Measurements from ENCODE around the gene KIF13A. TPM values are rescaled to one million over a fixed set of nuclear protein-coding genes. Genes with fewer than 3 reads are reported as not detected.

Gene KIF13A
- total and polyA plus RNA-seq, 2 experiments from 2014 or later: 39.1 to 96.9 TPM

DNA sequence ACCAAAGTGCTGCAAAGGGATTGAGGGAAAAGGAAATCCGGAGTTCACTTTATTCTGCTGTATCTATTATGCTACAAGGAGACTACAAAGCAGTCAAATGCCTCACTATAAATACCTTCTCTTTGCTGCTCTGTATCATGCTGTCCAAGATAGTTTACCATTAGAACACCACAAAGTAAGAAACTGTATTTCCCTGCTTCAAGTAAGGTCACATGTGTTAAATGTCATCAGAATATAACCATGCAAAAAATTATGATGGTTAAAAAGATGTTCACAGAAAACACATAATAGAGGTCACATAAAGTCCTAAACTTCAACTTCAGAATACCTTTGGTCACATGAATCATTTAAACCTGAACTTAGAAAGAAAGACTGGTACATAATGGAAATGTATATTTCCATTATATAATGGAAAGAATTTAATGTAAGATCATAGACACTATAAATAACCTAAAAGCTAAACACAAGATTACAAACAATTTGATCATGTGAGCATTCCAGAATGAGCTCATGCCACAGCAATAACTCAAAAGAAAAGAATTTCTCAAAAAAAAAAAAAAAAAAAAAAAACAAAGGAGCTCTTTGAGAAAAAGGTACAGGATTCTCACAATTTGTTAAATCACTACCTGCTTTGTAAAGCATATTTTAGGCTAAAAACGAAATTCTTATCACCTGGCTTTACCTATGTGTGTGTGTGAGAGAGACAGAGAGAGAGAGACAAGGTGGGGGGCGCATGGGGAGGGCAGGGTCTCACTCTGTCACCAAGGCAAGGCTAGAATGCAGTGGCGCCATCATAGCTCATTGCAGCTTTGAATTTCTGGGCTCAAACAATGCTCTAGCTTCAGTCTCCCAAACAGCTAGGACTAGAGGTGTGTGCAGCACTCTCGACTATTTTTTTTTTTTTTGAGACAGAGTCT is 58.7 kb downstream of the KIF13A start:
- Histone ChIP-seq H3K27ac (peak overlapping the region; percentile 11), H3K27me3 (no peaks in the 10 kb centered on the region), H3K4me1 (ENCODE audit: low read depth) (peaks cover 76% of the 10 kb centered on the region), H3K9me3 (ENCODE audit: low read depth) (no peaks in the 10 kb centered on the region), H3K4me3 (no peak overlapping the region), H3K36me3 (no peaks in the 10 kb centered on the region)
- no peak for TF ChIP-seq CTCF (IDR thresholded peaks at IDR 0.05; ENCODE audit: low read depth, low read length)
- DNase-seq (ENCODE audit: low read depth in 1 of 2, low spot score in 1 of 2): peak in 1 of 2 donors; percentile 56

DNA sequence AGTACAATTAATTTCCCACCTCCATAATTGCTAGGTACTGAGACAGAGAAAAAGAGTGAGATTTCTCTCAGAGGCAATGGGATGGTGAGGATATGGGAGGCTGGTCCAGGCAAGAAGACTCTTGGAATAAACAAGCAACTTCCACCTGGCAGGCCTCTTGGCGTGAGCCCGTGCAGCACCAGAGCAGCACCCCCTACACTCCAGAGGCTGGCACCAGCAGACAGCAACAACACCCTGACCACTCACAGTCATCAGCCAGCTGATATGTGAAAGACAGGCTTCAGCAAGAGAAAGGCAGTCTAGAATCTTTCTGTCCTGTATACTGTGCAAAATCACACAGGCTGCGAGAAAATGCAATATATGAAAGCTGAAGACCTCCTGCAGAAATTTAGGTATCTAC is 59.7 kb downstream of the KIF13A start:
- Histone ChIP-seq H3K9me3 (ENCODE audit: low read depth) (no peaks in the 10 kb centered on the region), H3K36me3 (no peaks in the 10 kb centered on the region), H3K4me1 (ENCODE audit: low read depth) (peaks cover 77% of the 10 kb centered on the region), H3K27me3 (no peaks in the 10 kb centered on the region), H3K4me3 (no peak overlapping the region), H3K27ac (peak overlapping the region; percentile 11)
- TF ChIP-seq CTCF (IDR thresholded peaks at IDR 0.05; ENCODE audit: low read depth, low read length): no peak
- DNase-seq (ENCODE audit: low read depth in 1 of 2, low spot score in 1 of 2): no peak

GRCh38 chr6:17923401-17923863 is 64.0 kb downstream of the KIF13A start:
- Histone ChIP-seq H3K36me3 (no peaks in the 10 kb centered on the region), H3K4me3 (no peak overlapping the region), H3K27me3 (no peaks in the 10 kb centered on the region), H3K27ac (peak overlapping the region; percentile 89), H3K4me1 (ENCODE audit: low read depth) (peaks cover 80% of the 10 kb centered on the region), H3K9me3 (ENCODE audit: low read depth) (no peaks in the 10 kb centered on the region)
- DNase-seq (ENCODE audit: low read depth in 1 of 2, low spot score in 1 of 2): peak in 1 of 2 donors; percentile 36
- TF ChIP-seq CTCF (IDR thresholded peaks at IDR 0.05; ENCODE audit: low read depth, low read length): no peak

DNA sequence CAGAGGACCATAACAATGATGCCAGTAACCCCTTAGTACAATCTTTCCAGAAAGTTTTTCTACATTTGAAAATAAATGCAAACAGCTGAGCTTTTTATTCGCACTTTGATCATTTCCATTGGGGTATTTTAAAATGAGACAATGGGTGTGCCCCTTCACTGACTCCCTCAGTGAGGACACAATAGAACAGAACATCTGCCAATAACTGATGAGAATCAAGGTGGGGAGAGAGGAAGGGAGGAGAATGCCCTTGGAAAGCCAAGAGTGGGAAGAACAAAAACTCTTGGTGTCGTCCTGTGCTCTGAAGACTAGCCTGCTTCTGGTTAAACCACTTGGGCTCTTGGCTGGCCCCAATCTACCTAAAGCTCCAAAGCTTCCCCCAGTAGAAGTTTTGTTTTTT is 66.0 kb downstream of the KIF13A start:
- H3K27ac ChIP-seq: peak overlapping the region; percentile 59
- no peaks in the 10 kb centered on the region for H3K27me3 ChIP-seq
- no peaks in the 10 kb centered on the region for H3K36me3 ChIP-seq
- H3K4me3 ChIP-seq: no peak overlapping the region
- H3K4me1 ChIP-seq (ENCODE audit: low read depth): peaks cover 80% of the 10 kb centered on the region
- TF ChIP-seq CTCF (IDR thresholded peaks at IDR 0.05; ENCODE audit: low read depth, low read length): no peak
- H3K9me3 ChIP-seq (ENCODE audit: low read depth): no peaks in the 10 kb centered on the region
- no peak for DNase-seq (ENCODE audit: low read depth in 1 of 2, low spot score in 1 of 2)

DNA sequence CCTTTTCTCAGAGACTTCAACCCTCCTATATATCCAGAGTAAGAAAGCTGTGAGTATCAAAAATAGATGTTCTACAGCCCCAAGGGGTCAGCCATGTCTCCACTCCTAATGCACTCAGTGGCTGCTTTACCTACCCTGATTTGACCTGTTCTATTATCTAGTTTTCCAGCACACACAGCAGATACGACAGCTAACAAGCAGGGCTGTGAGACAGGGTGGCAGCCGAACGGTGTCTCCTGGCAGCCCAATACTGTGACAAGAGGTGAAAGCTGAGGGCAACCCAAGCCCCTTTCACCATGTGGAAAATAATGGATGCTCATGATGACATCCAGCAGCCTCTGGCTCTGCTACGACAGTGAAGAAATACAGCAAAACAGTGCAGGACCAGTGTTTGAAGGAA is 67.9 kb downstream of the KIF13A start:
- no peaks in the 10 kb centered on the region for H3K27me3 ChIP-seq
- no peaks in the 10 kb centered on the region for H3K36me3 ChIP-seq
- TF ChIP-seq CTCF (IDR thresholded peaks at IDR 0.05; ENCODE audit: low read depth, low read length): no peak
- H3K4me3 ChIP-seq: no peak overlapping the region
- H3K4me1 ChIP-seq (ENCODE audit: low read depth): peaks cover 71% of the 10 kb centered on the region
- peak overlapping the region; percentile 59 for H3K27ac ChIP-seq
- no peaks in the 10 kb centered on the region for H3K9me3 ChIP-seq (ENCODE audit: low read depth)
- DNase-seq (ENCODE audit: low read depth in 1 of 2, low spot score in 1 of 2): peak in 1 of 2 donors; percentile 84
